IMR-90 (cell line): ENCODE data around the gene SEPHS1. TPM values are rescaled to one million over a fixed set of nuclear protein-coding genes. Genes with fewer than 3 reads are reported as not detected.

Experiments
- ATAC-seq: fragments of 200-7000 bp; cut with Tn5 transposase; 2 replicates; pipeline ENCODE4 v1.9.1; 2020; ENCODE audit warnings: low read depth, mild to moderate bottlenecking, moderate library complexity
- BruUV-seq: library from RNA; stranded (reverse); fragments of 400-500 nt; replicated peaks from 2 replicates; lab custom pipeline; 2021; lab: Mats Ljungman, UMichigan
- CTCF ChIA-PET: fragments of 300-600 bp; formaldehyde crosslinking; extraction: SDS; loops from one replicate; lab custom pipeline; 2021; ENCODE audit warnings: antibody characterized with exemption; lab: Yijun Ruan, JAX
- POLR2A ChIA-PET: fragments of 300-600 bp; sonication (Branson Sonifier 250); formaldehyde crosslinking; loops from one replicate; lab custom pipeline; 2022; ENCODE audit warnings: antibody characterized with exemption; ENCODE audit not compliant: unreplicated experiment; lab: Charles Lee
- DNase-seq: peaks from one replicate; pipeline ENCODE4 v3.0.0; 2013
- H2AFZ ChIP-seq: replicated peaks from 2 replicates; pipeline ENCODE3; 2013; ENCODE audit warnings: low read length, mild to moderate bottlenecking; ENCODE audit not compliant: poor library complexity
- H2AK5ac ChIP-seq: 2 replicates; pipeline ENCODE4 v1.6.1; 2013; ENCODE audit warnings: low read depth, low read length, inconsistent platforms
- H2AK9ac ChIP-seq: replicated peaks from 2 replicates; pipeline ENCODE3; 2013; ENCODE audit warnings: mild to moderate bottlenecking, low read depth, low read length, moderate library complexity; ENCODE audit not compliant: poor library complexity
- H2BK120ac ChIP-seq: 2 replicates; pipeline ENCODE4 v1.6.1; 2013; ENCODE audit warnings: low read depth, low read length, inconsistent platforms
- H2BK15ac ChIP-seq: 3 replicates; pipeline ENCODE4 v1.6.1; 2013; ENCODE audit warnings: low read depth, low read length, inconsistent platforms
- H2BK20ac ChIP-seq: 2 replicates; pipeline ENCODE4 v1.6.1; 2013; ENCODE audit warnings: low read depth, mild to moderate bottlenecking, inconsistent platforms, low read length, moderate library complexity
- H2BK5ac ChIP-seq: 2 replicates; pipeline ENCODE4 v1.6.1; 2013; ENCODE audit warnings: mild to moderate bottlenecking, low read depth, low read length, inconsistent platforms; ENCODE audit not compliant: poor library complexity, severe bottlenecking
- H3K14ac ChIP-seq: replicated peaks from 2 replicates; pipeline ENCODE4 v1.6.1; 2013; ENCODE audit warnings: low read depth, low read length, inconsistent platforms
- H3K18ac ChIP-seq: 2 replicates; pipeline ENCODE4 v1.6.1; 2013; ENCODE audit warnings: low read depth, low read length, control low read depth
- H3K23ac ChIP-seq: 2 replicates; pipeline ENCODE4 v1.6.1; 2013; ENCODE audit warnings: low read depth, low read length, inconsistent platforms
- H3K27ac ChIP-seq: 2 replicates; pipeline ENCODE4 v1.5.1; 2013; ENCODE audit warnings: mild to moderate bottlenecking, control low read depth, low read length; ENCODE audit not compliant: insufficient read depth
- H3K27me3 ChIP-seq: 2 replicates; pipeline ENCODE4 v1.6.1; 2013; ENCODE audit warnings: low read length; ENCODE audit not compliant: control insufficient read depth, insufficient read depth
- H3K36me3 ChIP-seq: 2 replicates; pipeline ENCODE4 v1.6.1; 2013; ENCODE audit warnings: low read length, mixed read lengths; ENCODE audit not compliant: control insufficient read depth, insufficient read depth
- H3K4ac ChIP-seq: 2 replicates; pipeline ENCODE4 v1.6.1; 2013; ENCODE audit warnings: low read depth, low read length, inconsistent platforms
- H3K4me1 ChIP-seq: 2 replicates; pipeline ENCODE4 v1.6.1; 2013; ENCODE audit warnings: low read length, mixed read lengths; ENCODE audit not compliant: control insufficient read depth, insufficient read depth
- H3K4me2 ChIP-seq: 2 replicates; pipeline ENCODE4 v1.6.1; 2013; ENCODE audit warnings: low read depth, mild to moderate bottlenecking, control low read depth, low read length, moderate library complexity
- H3K4me3 ChIP-seq: 2 replicates; pipeline ENCODE4 v1.5.1; 2013; ENCODE audit warnings: low read depth, mild to moderate bottlenecking, control low read depth, low read length, moderate library complexity; ENCODE audit not compliant: insufficient read depth
- H3K56ac ChIP-seq: 2 replicates; pipeline ENCODE4 v1.6.1; 2013; ENCODE audit warnings: low read length, inconsistent platforms; ENCODE audit not compliant: insufficient read depth; ENCODE audit errors: extremely low read depth
- H3K79me1 ChIP-seq, 2 experiments: 2 replicates each; pipeline ENCODE4 v1.6.1; 2013; ENCODE audit warnings: low read length in 2 of 2, inconsistent platforms in 1 of 2, low read depth in 1 of 2
- H3K9ac ChIP-seq: 2 replicates; pipeline ENCODE4 v1.6.1; 2013; ENCODE audit warnings: low read depth, low read length, control low read depth
- H3K9me1 ChIP-seq: 2 replicates; pipeline ENCODE4 v1.6.1; 2013; ENCODE audit warnings: low read length, inconsistent platforms; ENCODE audit not compliant: insufficient read depth
- H3K9me3 ChIP-seq: 2 replicates; pipeline ENCODE4 v1.6.1; 2013; ENCODE audit warnings: low read length; ENCODE audit not compliant: control insufficient read depth, insufficient read depth
- H4K20me1 ChIP-seq: 2 replicates; pipeline ENCODE4 v1.6.1; 2013; ENCODE audit warnings: low read length, inconsistent platforms; ENCODE audit not compliant: insufficient read depth
- H4K5ac ChIP-seq: 2 replicates; pipeline ENCODE4 v1.6.1; 2013; ENCODE audit warnings: mild to moderate bottlenecking, low read depth, low read length, control low read depth
- H4K8ac ChIP-seq, 2 experiments: 2 replicates each; pipeline ENCODE4 v1.6.1; 2013; ENCODE audit warnings: low read depth in 2 of 2, low read length in 2 of 2, control low read depth in 1 of 2, inconsistent platforms in 1 of 2
- H4K91ac ChIP-seq: 2 replicates; pipeline ENCODE4 v1.6.1; 2013; ENCODE audit warnings: low read depth, low read length, inconsistent platforms; ENCODE audit not compliant: insufficient read depth
- BHLHE40 ChIP-seq: fragments of 150-350 bp; IDR thresholded peaks from 2 replicates; pipeline ENCODE4 v1.6.1; 2016; ENCODE audit warnings: mild to moderate bottlenecking, low read depth, low read length
- CEBPB ChIP-seq: IDR thresholded peaks from 2 replicates; pipeline ENCODE4 v1.6.1; 2012; ENCODE audit warnings: low read depth, low read length, improper control_type of control experiment
- CHD1 ChIP-seq: IDR thresholded peaks from 2 replicates; pipeline ENCODE4 v1.6.1; 2012; ENCODE audit warnings: low read depth, low read length, improper control_type of control experiment
- CTCF ChIP-seq: conservative IDR thresholded peaks from 2 replicates; pipeline ENCODE4 v1.5.1; 2012; ENCODE audit warnings: mild to moderate bottlenecking, low read depth, low read length, improper control_type of control experiment
- ELK1 ChIP-seq: fragments of 150-350 bp; IDR thresholded peaks from 2 replicates; pipeline ENCODE4 v1.6.1; 2016; ENCODE audit warnings: low read depth, mild to moderate bottlenecking, low read length, moderate library complexity, borderline replicate concordance
- FOS ChIP-seq: fragments of 150-350 bp; IDR thresholded peaks from 2 replicates; pipeline ENCODE4 v1.6.1; 2016; ENCODE audit warnings: low read depth, low read length
- MAFK ChIP-seq: IDR thresholded peaks from 2 replicates; pipeline ENCODE4 v1.6.1; 2012; ENCODE audit warnings: low read depth, low read length, improper control_type of control experiment
- MAZ ChIP-seq: IDR thresholded peaks from 2 replicates; pipeline ENCODE4 v1.6.1; 2012; ENCODE audit warnings: low read depth, mild to moderate bottlenecking, low read length, improper control_type of control experiment, moderate library complexity, borderline replicate concordance
- MXI1 ChIP-seq: IDR thresholded peaks from 2 replicates; pipeline ENCODE4 v1.6.1; 2012; ENCODE audit warnings: low read depth, mild to moderate bottlenecking, low read length, moderate library complexity, borderline replicate concordance
- NFE2L2 ChIP-seq: fragments of 150-350 bp; IDR thresholded peaks from 2 replicates; pipeline ENCODE4 v1.6.1; 2016; ENCODE audit warnings: low read depth, mild to moderate bottlenecking, low read length
- POLR2A ChIP-seq: IDR thresholded peaks from 2 replicates; pipeline ENCODE4 v1.6.1; 2012; ENCODE audit warnings: mild to moderate bottlenecking, low read depth, low read length
- RAD21 ChIP-seq: IDR thresholded peaks from 2 replicates; pipeline ENCODE4 v1.6.1; 2012; ENCODE audit warnings: low read length, improper control_type of control experiment
- RCOR1 ChIP-seq: IDR thresholded peaks from 2 replicates; pipeline ENCODE4 v1.6.1; 2012; ENCODE audit warnings: mild to moderate bottlenecking, low read length, improper control_type of control experiment; ENCODE audit not compliant: insufficient replicate concordance
- RFX5 ChIP-seq: IDR thresholded peaks from 2 replicates; pipeline ENCODE4 v1.8.0; 2012; ENCODE audit warnings: low read depth, mild to moderate bottlenecking, low read length, moderate library complexity
- SMC3 ChIP-seq: fragments of 150-350 bp; IDR thresholded peaks from 2 replicates; pipeline ENCODE4 v1.6.1; 2016; ENCODE audit warnings: low read depth, mild to moderate bottlenecking, antibody characterized with exemption, low read length, moderate library complexity
- WGBS, 2 experiments: methylation state at CpG; one replicate each; pipeline versions ENCODE4 v1.1.5 to v1.1.7; 2013; ENCODE audit warnings: missing lambda C conversion rate in 2 of 2; ENCODE audit not compliant: insufficient read length in 1 of 2; ENCODE audit errors: extremely low coverage in 2 of 2; 5-methylcytosine and 5-hydroxymethylcytosine counted together
- dilution Hi-C: fragments of 300-500 bp; cut with HindIII; formaldehyde crosslinking; loops from one replicate; pipeline ENCODE4 v1.14.3; 2018; ENCODE audit warnings: low sequenced_read_pairs; ENCODE audit not compliant: unreplicated experiment
- in situ Hi-C: fragments of 300-500 bp; cut with MboI; formaldehyde crosslinking; loops from 3 replicates; pipeline ENCODE4 v1.14.3; 2019; ENCODE audit warnings: low sequenced_read_pairs, inconsistent platforms, mixed read lengths
- intact Hi-C: fragments of 100-400 bp; cut with micrococcal nuclease; formaldehyde crosslinking; loops from 2 replicates; pipeline ENCODE4 v1.10.0; 2022
- polyA plus RNA-seq, 3 experiments: library from polyadenylated mRNA; depleted of rRNA; stranded (reverse); fragments of >200 nt; gene quantifications; 2 replicates each; pipeline ENCODE4 v1.2.3, GENCODE V29; 2012; ENCODE audit warnings: low replicate concordance in 1 of 3
- total RNA-seq: library from RNA; depleted of rRNA; stranded (reverse); fragments of >200 nt; gene quantifications from 2 replicates; pipeline ENCODE4 v1.2.3, GENCODE V29; 2012
- TF ChIP-seq, protein P1 (sequence below): fragments of 150-350 bp; IDR thresholded peaks from 2 replicates; pipeline ENCODE4 v1.6.1; 2017; ENCODE audit warnings: mild to moderate bottlenecking, antibody characterized with exemption, low read length, low read depth

Gene SEPHS1
- total and polyA plus RNA-seq, 2 of the 4 experiments (the other 2 are of a cell fraction) = 39.4 to 69.4 TPM

DNA sequence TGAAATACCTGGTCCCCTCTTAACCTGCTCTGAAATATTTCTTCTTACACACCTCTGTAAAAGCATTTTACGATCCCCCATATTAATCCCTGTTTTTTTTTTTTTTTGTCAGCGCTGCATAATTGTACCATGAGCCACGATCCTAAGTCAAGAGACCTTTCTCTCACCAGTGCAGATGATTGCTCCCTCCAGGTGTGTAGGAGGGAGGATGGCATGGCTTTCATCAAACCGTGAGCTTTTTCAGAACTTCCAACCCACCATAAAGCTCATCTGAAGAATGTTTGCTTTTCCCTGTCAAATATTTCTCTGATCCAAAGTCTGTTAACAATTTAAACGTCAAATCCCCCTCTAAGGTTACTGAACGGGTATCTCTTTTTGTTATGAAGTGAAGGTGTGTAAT, 28.2 kb upstream of the SEPHS1 start:
- Histone ChIP-seq H3K23ac (no peak overlapping the region), H4K5ac (no peak overlapping the region), H3K4me1 (no peaks in the 10 kb centered on the region), H3K4me3 (no peak overlapping the region), H3K18ac (no peak overlapping the region), H3K9me3 (no peaks in the 10 kb centered on the region), H3K9me1 (no peaks in the 10 kb centered on the region), H2AK9ac (no peak overlapping the region), H4K8ac (no peak overlapping the region), H3K14ac (no peak overlapping the region), H3K4ac (no peak overlapping the region), H4K91ac (no peak overlapping the region), H3K4me2 (no peak overlapping the region), H2AFZ (no peak overlapping the region), H3K79me1 (no peaks in the 10 kb centered on the region), H3K9ac (no peak overlapping the region), H2AK5ac (no peak overlapping the region), H3K27ac (no peak overlapping the region), H4K20me1 (no peaks in the 10 kb centered on the region), H3K56ac (no peak overlapping the region), H3K36me3 (no peaks in the 10 kb centered on the region), H2BK20ac (no peak overlapping the region), H2BK5ac (no peak overlapping the region), H2BK120ac (no peak overlapping the region), H2BK15ac (no peak overlapping the region), H3K27me3 (peaks cover 11% of the 10 kb centered on the region)
- WGBS, 2 experiments = no CpG with 5 or more reads among the region's 6 CpGs
- in situ Hi-C loops (loop anchor here (10.0 kb wide), 2 partner anchors 159 to 399 kb away; no protein-coding TSS in a partner anchor), dilution Hi-C loops (no loop called here), intact Hi-C loops (no loop called here)
- ATAC-seq = no peak
- BruUV-seq = no TSS peak
- DNase-seq = no peak
- ChIA-PET CTCF (no interaction called here), POLR2A (no interaction called here)
- TF ChIP-seq BHLHE40 (no peak), CHD1 (no peak), MXI1 (no peak), SMC3 (no peak), CTCF (no peak), NFE2L2 (no peak), POLR2A (no peak), MAFK (no peak), FOS (no peak), RAD21 (no peak), RFX5 (no peak), MAZ (no peak), RCOR1 (no peak), CEBPB (no peak), ELK1 (no peak)
- TF ChIP-seq, protein P1, sequence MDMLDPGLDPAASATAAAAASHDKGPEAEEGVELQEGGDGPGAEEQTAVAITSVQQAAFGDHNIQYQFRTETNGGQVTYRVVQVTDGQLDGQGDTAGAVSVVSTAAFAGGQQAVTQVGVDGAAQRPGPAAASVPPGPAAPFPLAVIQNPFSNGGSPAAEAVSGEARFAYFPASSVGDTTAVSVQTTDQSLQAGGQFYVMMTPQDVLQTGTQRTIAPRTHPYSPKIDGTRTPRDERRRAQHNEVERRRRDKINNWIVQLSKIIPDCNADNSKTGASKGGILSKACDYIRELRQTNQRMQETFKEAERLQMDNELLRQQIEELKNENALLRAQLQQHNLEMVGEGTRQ = no peak
